Measurements from ENCODE around the gene ADAM12. TPM values are rescaled to one million over a fixed set of nuclear protein-coding genes. Genes with fewer than 3 reads are reported as not detected.

ADAM12 gene
- total RNA-seq, 1 experiment from 2014 or later = not detected

DNA sequence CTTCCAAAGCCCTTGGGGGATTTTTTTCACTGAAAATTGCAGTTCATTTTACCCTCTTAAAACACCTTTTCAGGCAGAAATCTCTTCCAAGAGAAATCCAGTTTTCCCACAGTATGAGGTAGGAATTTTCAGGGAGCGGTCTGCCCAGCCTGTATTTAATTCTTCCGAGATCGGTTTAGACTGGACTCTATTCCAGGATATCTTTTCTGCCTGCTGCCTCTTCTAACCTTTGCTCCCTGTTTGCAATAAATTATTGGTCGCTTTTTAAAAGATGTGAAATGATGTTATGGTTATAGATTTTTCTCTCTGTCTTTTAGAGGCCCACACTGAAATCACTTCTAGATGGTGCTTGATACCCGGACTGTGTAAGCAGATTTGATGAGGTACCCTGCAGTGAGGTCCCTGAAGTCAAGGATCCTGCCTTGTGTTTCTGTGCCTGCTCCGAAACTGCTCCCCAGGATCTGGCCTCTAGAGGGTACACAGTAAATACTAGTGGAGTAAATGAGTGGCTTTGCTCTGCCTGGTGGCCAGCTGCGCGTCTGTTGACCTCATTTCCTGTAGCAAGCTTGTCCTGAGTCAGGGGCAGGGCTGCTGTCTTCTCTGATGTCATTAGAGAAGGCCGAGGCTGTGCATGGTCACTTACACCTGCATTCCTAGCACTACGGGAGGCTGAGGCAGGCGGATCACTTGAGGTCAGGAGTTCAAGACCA lies 300.3 kb downstream of the ADAM12 start:
- TF ChIP-seq, protein P1, sequence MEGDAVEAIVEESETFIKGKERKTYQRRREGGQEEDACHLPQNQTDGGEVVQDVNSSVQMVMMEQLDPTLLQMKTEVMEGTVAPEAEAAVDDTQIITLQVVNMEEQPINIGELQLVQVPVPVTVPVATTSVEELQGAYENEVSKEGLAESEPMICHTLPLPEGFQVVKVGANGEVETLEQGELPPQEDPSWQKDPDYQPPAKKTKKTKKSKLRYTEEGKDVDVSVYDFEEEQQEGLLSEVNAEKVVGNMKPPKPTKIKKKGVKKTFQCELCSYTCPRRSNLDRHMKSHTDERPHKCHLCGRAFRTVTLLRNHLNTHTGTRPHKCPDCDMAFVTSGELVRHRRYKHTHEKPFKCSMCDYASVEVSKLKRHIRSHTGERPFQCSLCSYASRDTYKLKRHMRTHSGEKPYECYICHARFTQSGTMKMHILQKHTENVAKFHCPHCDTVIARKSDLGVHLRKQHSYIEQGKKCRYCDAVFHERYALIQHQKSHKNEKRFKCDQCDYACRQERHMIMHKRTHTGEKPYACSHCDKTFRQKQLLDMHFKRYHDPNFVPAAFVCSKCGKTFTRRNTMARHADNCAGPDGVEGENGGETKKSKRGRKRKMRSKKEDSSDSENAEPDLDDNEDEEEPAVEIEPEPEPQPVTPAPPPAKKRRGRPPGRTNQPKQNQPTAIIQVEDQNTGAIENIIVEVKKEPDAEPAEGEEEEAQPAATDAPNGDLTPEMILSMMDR (IDR thresholded peaks at IDR 0.05 in 2 of 3, conservative IDR thresholded peaks at IDR 0.05 in 1 of 3; ENCODE audit: borderline replicate concordance in 1 of 3, insufficient read depth in 1 of 3, low read depth in 2 of 3, low read length in 2 of 3) = no peak
- TF ChIP-seq, protein P2, sequence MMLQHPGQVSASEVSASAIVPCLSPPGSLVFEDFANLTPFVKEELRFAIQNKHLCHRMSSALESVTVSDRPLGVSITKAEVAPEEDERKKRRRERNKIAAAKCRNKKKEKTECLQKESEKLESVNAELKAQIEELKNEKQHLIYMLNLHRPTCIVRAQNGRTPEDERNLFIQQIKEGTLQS (IDR thresholded peaks at IDR 0.05) = no peak
- TF ChIP-seq CBX3 (IDR thresholded peaks at IDR 0.05; ENCODE audit: low read depth) (no peak), YY1 (IDR thresholded peaks at IDR 0.05; ENCODE audit: extremely low read depth, insufficient replicate concordance, low read depth, low read length) (no peak), TCF7L2 (IDR thresholded peaks at IDR 0.05; ENCODE audit: borderline replicate concordance, extremely low read depth, insufficient read depth, insufficient read length) (no peak), EGR1 (IDR thresholded peaks at IDR 0.05; ENCODE audit: low read depth) (no peak), ZFX (IDR thresholded peaks at IDR 0.05) (no peak), SP1 (IDR thresholded peaks at IDR 0.05; ENCODE audit: low read depth) (no peak), EZH2 (IDR thresholded peaks at IDR 0.05) (no peak), SRF (IDR thresholded peaks at IDR 0.05; ENCODE audit: low read depth) (no peak), POLR2AphosphoS5 (IDR thresholded peaks at IDR 0.05; ENCODE audit: low read depth, low read length) (no peak), CEBPB (IDR thresholded peaks at IDR 0.05; ENCODE audit: low read depth) (no peak), SIN3A (IDR thresholded peaks at IDR 0.05; ENCODE audit: low read depth) (no peak), POLR2A (IDR thresholded peaks at IDR 0.05; ENCODE audit: borderline replicate concordance, extremely low read depth, insufficient read depth, insufficient read length) (no peak), ELF1 (IDR thresholded peaks at IDR 0.05; ENCODE audit: borderline replicate concordance, low read depth) (no peak)
- TF ChIP-seq, protein P3, sequence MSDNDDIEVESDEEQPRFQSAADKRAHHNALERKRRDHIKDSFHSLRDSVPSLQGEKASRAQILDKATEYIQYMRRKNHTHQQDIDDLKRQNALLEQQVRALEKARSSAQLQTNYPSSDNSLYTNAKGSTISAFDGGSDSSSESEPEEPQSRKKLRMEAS (IDR thresholded peaks at IDR 0.05) = no peak
- TF ChIP-seq, protein P4, sequence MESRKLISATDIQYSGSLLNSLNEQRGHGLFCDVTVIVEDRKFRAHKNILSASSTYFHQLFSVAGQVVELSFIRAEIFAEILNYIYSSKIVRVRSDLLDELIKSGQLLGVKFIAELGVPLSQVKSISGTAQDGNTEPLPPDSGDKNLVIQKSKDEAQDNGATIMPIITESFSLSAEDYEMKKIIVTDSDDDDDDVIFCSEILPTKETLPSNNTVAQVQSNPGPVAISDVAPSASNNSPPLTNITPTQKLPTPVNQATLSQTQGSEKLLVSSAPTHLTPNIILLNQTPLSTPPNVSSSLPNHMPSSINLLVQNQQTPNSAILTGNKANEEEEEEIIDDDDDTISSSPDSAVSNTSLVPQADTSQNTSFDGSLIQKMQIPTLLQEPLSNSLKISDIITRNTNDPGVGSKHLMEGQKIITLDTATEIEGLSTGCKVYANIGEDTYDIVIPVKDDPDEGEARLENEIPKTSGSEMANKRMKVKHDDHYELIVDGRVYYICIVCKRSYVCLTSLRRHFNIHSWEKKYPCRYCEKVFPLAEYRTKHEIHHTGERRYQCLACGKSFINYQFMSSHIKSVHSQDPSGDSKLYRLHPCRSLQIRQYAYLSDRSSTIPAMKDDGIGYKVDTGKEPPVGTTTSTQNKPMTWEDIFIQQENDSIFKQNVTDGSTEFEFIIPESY (IDR thresholded peaks at IDR 0.05; ENCODE audit: extremely low read depth, insufficient replicate concordance, low read length) = no peak
- TF ChIP-seq, protein P5, sequence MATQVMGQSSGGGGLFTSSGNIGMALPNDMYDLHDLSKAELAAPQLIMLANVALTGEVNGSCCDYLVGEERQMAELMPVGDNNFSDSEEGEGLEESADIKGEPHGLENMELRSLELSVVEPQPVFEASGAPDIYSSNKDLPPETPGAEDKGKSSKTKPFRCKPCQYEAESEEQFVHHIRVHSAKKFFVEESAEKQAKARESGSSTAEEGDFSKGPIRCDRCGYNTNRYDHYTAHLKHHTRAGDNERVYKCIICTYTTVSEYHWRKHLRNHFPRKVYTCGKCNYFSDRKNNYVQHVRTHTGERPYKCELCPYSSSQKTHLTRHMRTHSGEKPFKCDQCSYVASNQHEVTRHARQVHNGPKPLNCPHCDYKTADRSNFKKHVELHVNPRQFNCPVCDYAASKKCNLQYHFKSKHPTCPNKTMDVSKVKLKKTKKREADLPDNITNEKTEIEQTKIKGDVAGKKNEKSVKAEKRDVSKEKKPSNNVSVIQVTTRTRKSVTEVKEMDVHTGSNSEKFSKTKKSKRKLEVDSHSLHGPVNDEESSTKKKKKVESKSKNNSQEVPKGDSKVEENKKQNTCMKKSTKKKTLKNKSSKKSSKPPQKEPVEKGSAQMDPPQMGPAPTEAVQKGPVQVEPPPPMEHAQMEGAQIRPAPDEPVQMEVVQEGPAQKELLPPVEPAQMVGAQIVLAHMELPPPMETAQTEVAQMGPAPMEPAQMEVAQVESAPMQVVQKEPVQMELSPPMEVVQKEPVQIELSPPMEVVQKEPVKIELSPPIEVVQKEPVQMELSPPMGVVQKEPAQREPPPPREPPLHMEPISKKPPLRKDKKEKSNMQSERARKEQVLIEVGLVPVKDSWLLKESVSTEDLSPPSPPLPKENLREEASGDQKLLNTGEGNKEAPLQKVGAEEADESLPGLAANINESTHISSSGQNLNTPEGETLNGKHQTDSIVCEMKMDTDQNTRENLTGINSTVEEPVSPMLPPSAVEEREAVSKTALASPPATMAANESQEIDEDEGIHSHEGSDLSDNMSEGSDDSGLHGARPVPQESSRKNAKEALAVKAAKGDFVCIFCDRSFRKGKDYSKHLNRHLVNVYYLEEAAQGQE (IDR thresholded peaks at IDR 0.05; ENCODE audit: low read depth) = no peak
- Histone ChIP-seq H3K4me1 (ENCODE audit: control insufficient read depth in 1 of 2, insufficient read depth in 2 of 2, low read length in 2 of 2) (no peaks in the 10 kb centered on the region; a peak in 1 of 4 replicates), H3K36me3 (ENCODE audit: control insufficient read depth in 1 of 2, insufficient read depth in 2 of 2, low read length in 2 of 2) (no peaks in the 10 kb centered on the region), H3K9ac (ENCODE audit: low read length) (no peak overlapping the region), H3K79me2 (ENCODE audit: insufficient read depth, low read length) (no peaks in the 10 kb centered on the region), H3K9me3 (ENCODE audit: control insufficient read depth in 1 of 2, insufficient read depth in 1 of 2, low read depth in 1 of 2, low read length in 2 of 2) (no peaks in the 10 kb centered on the region), H3K4me2 (ENCODE audit: low read length) (no peak overlapping the region), H3K27ac (ENCODE audit: low read depth, low read length) (no peak overlapping the region), H3K9me2 (ENCODE audit: insufficient read depth) (no peaks in the 10 kb centered on the region), H2AFZ (ENCODE audit: low read depth, low read length, poor library complexity, severe bottlenecking) (no peak overlapping the region), H3K27me3 (ENCODE audit: insufficient read depth, low read length) (peaks cover 10% of the 10 kb centered on the region; the same call in 1 of the 2 replicates), H4K20me1 (ENCODE audit: insufficient read depth) (no peaks in the 10 kb centered on the region), H3K4me3 (replicated peaks in 1 of 2; ENCODE audit: low read depth in 1 of 2, low read length in 2 of 2) (no peak overlapping the region)
- ChIA-PET POLR2A (no interaction called here), CTCF (no interaction called here), RAD21 (ENCODE audit: low non-redundant PET in 1 of 2, low total read pairs in 2 of 2, uncharacterized antibody in 2 of 2, unreplicated experiment in 2 of 2) (no interaction called here)
- no TSS peak for BruUV-seq (replicated peaks)
- intact Hi-C loops (cut with micrococcal nuclease) = no loop called here
- ATAC-seq (peak; percentile 37), DNase-seq (ENCODE audit: low read depth, low spot score) (no peak)
